HepG2 (cell line): ENCODE results near the gene TSPAN18.

ENCODE experiments used
- CBX1 ChIP-seq: IDR thresholded peaks from one replicate; pipeline ENCODE4 v1.6.1; 2016; ENCODE audit warnings: antibody characterized with exemption, low read depth
- FOXM1 ChIP-seq: sonication (generic); formaldehyde crosslinking; IDR thresholded peaks from 2 replicates; pipeline ENCODE4 v1.5.0; 2020; ENCODE audit warnings: missing genetic modification reagents
- TCF7 ChIP-seq: sonication (generic); IDR thresholded peaks from 2 replicates; pipeline ENCODE4 v1.6.1; 2016; ENCODE audit warnings: antibody characterized with exemption, low read depth
- ZNF318 ChIP-seq: sonication (generic); formaldehyde crosslinking; IDR thresholded peaks from 2 replicates; pipeline ENCODE4 v1.4.0; 2020; ENCODE audit warnings: mild to moderate bottlenecking, missing genetic modification reagents
- TF ChIP-seq, protein P1 (sequence below), 2 experiments: sonication (generic) in 1 of 2; formaldehyde crosslinking in 1 of 2; IDR thresholded peaks; 2 replicates each; pipeline versions ENCODE4 v1.5.1 to v1.6.1; 2011 to 2020; ENCODE audit warnings: borderline replicate concordance in 1 of 2, low read depth in 1 of 2, low read length in 1 of 2, mild to moderate bottlenecking in 1 of 2, missing genetic modification reagents in 1 of 2, moderate library complexity in 1 of 2
- TF ChIP-seq, protein P2 (sequence below): sonication (generic); formaldehyde crosslinking; IDR thresholded peaks from 2 replicates; pipeline ENCODE4 v1.8.0; 2022; ENCODE audit warnings: mild to moderate bottlenecking, missing genetic modification reagents
- TF ChIP-seq, protein P3 (sequence below): sonication (generic); formaldehyde crosslinking; IDR thresholded peaks from 2 replicates; pipeline ENCODE4 v1.4.0; 2020; ENCODE audit warnings: missing genetic modification reagents, borderline replicate concordance
- TF ChIP-seq, protein P4 (sequence below): sonication (generic); formaldehyde crosslinking; IDR thresholded peaks from 2 replicates; pipeline ENCODE4 v1.5.0; 2020; ENCODE audit warnings: mild to moderate bottlenecking, missing genetic modification reagents, moderate library complexity

GRCh38 chr11:44819346-44819745, 92.6 kb downstream of the TSPAN18 start:
- TF ChIP-seq, protein P1, sequence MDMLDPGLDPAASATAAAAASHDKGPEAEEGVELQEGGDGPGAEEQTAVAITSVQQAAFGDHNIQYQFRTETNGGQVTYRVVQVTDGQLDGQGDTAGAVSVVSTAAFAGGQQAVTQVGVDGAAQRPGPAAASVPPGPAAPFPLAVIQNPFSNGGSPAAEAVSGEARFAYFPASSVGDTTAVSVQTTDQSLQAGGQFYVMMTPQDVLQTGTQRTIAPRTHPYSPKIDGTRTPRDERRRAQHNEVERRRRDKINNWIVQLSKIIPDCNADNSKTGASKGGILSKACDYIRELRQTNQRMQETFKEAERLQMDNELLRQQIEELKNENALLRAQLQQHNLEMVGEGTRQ (IDR thresholded peaks at IDR 0.05; ENCODE audit: low read depth, low read length), result no peak
- TF ChIP-seq, protein P1 (CRISPR knock-in tag; IDR thresholded peaks at IDR 0.05; ENCODE audit: borderline replicate concordance), result no peak
- TF ChIP-seq, protein P2, sequence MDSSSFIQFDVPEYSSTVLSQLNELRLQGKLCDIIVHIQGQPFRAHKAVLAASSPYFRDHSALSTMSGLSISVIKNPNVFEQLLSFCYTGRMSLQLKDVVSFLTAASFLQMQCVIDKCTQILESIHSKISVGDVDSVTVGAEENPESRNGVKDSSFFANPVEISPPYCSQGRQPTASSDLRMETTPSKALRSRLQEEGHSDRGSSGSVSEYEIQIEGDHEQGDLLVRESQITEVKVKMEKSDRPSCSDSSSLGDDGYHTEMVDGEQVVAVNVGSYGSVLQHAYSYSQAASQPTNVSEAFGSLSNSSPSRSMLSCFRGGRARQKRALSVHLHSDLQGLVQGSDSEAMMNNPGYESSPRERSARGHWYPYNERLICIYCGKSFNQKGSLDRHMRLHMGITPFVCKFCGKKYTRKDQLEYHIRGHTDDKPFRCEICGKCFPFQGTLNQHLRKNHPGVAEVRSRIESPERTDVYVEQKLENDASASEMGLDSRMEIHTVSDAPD (CRISPR knock-in tag), result no peak
- TF ChIP-seq, protein P3, sequence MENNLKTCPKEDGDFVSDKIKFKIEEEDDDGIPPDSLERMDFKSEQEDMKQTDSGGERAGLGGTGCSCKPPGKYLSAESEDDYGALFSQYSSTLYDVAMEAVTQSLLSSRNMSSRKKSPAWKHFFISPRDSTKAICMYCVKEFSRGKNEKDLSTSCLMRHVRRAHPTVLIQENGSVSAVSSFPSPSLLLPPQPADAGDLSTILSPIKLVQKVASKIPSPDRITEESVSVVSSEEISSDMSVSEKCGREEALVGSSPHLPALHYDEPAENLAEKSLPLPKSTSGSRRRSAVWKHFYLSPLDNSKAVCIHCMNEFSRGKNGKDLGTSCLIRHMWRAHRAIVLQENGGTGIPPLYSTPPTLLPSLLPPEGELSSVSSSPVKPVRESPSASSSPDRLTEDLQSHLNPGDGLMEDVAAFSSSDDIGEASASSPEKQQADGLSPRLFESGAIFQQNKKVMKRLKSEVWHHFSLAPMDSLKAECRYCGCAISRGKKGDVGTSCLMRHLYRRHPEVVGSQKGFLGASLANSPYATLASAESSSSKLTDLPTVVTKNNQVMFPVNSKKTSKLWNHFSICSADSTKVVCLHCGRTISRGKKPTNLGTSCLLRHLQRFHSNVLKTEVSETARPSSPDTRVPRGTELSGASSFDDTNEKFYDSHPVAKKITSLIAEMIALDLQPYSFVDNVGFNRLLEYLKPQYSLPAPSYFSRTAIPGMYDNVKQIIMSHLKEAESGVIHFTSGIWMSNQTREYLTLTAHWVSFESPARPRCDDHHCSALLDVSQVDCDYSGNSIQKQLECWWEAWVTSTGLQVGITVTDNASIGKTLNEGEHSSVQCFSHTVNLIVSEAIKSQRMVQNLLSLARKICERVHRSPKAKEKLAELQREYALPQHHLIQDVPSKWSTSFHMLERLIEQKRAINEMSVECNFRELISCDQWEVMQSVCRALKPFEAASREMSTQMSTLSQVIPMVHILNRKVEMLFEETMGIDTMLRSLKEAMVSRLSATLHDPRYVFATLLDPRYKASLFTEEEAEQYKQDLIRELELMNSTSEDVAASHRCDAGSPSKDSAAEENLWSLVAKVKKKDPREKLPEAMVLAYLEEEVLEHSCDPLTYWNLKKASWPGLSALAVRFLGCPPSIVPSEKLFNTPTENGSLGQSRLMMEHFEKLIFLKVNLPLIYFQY (CRISPR knock-in tag), result no peak
- TF ChIP-seq, protein P4, sequence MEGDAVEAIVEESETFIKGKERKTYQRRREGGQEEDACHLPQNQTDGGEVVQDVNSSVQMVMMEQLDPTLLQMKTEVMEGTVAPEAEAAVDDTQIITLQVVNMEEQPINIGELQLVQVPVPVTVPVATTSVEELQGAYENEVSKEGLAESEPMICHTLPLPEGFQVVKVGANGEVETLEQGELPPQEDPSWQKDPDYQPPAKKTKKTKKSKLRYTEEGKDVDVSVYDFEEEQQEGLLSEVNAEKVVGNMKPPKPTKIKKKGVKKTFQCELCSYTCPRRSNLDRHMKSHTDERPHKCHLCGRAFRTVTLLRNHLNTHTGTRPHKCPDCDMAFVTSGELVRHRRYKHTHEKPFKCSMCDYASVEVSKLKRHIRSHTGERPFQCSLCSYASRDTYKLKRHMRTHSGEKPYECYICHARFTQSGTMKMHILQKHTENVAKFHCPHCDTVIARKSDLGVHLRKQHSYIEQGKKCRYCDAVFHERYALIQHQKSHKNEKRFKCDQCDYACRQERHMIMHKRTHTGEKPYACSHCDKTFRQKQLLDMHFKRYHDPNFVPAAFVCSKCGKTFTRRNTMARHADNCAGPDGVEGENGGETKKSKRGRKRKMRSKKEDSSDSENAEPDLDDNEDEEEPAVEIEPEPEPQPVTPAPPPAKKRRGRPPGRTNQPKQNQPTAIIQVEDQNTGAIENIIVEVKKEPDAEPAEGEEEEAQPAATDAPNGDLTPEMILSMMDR, result no peak
- TF ChIP-seq FOXM1 (CRISPR knock-in tag) (no peak), CBX1 (no peak), TCF7 (no peak), ZNF318 (CRISPR knock-in tag) (no peak)
